Measurements from ENCODE around the gene BACH2.
"Not testable (repeated sequence)": the region's sequence is repeated elsewhere in the genome, so short reads cannot be mapped to it uniquely, and the experiment has no call there.

BACH2 gene

GRCh38 chr6:90127595-90127994 is 169.0 kb downstream of the BACH2 start:
- no peak for DNase-seq (ENCODE audit: low read depth in 2 of 2)

GRCh38 chr6:90126839-90127238 is 169.8 kb downstream of the BACH2 start:
- DNase-seq (ENCODE audit: low read depth in 2 of 2) = no peak

GRCh38 chr6:90126181-90126580 is 170.5 kb downstream of the BACH2 start:
- DNase-seq (ENCODE audit: low read depth in 2 of 2) = no peak

- no peak for DNase-seq (ENCODE audit: low read depth in 2 of 2)
Measured at GRCh38 chr6:90124874-90125510, 171.7 kb downstream of the BACH2 start.

GRCh38 chr6:90123831-90124230 is 172.8 kb downstream of the BACH2 start:
- no peak for DNase-seq (ENCODE audit: low read depth in 2 of 2)

- no peak for DNase-seq (ENCODE audit: low read depth in 2 of 2)
Measured at GRCh38 chr6:90121982-90122381, 174.7 kb downstream of the BACH2 start.

GRCh38 chr6:90120327-90120726 is 176.3 kb downstream of the BACH2 start:
- no peak for DNase-seq (ENCODE audit: low read depth in 2 of 2)

GRCh38 chr6:90119618-90120017 is 177.0 kb downstream of the BACH2 start:
- DNase-seq (ENCODE audit: low read depth in 2 of 2) = no peak

- DNase-seq (ENCODE audit: low read depth in 2 of 2) = no peak
Measured at GRCh38 chr6:90118581-90118980, 178.1 kb downstream of the BACH2 start.

GRCh38 chr6:90118069-90118468 is 178.6 kb downstream of the BACH2 start:
- DNase-seq (ENCODE audit: low read depth in 2 of 2) = no peak

GRCh38 chr6:90116126-90116525 is 180.5 kb downstream of the BACH2 start:
- DNase-seq (ENCODE audit: low read depth in 2 of 2) = not testable (repeated sequence)

GRCh38 chr6:90113389-90113788 is 183.3 kb downstream of the BACH2 start:
- no peak for DNase-seq (ENCODE audit: low read depth in 2 of 2)

- DNase-seq (ENCODE audit: low read depth in 2 of 2) = no peak
Measured at GRCh38 chr6:90111387-90111786, 185.3 kb downstream of the BACH2 start.

GRCh38 chr6:90110971-90111370 is 185.7 kb downstream of the BACH2 start:
- peak in 1 of 2 donors; percentile 3 for DNase-seq (ENCODE audit: low read depth in 2 of 2)

GRCh38 chr6:90109141-90109540 is 187.5 kb downstream of the BACH2 start:
- DNase-seq (ENCODE audit: low read depth in 2 of 2) = no peak

- DNase-seq (ENCODE audit: low read depth in 2 of 2) = no peak
Measured at GRCh38 chr6:90107771-90108282, 188.8 kb downstream of the BACH2 start.

- DNase-seq (ENCODE audit: low read depth in 2 of 2) = no peak
Measured at GRCh38 chr6:90107371-90107770, 189.3 kb downstream of the BACH2 start.

- DNase-seq (ENCODE audit: low read depth in 2 of 2) = no peak
Measured at GRCh38 chr6:90106449-90106848, 190.2 kb downstream of the BACH2 start.

GRCh38 chr6:90105506-90106170 is 191.0 kb downstream of the BACH2 start:
- no peak for DNase-seq (ENCODE audit: low read depth in 2 of 2)

GRCh38 chr6:90103056-90103800 is 193.4 kb downstream of the BACH2 start:
- no peak for DNase-seq (ENCODE audit: low read depth in 2 of 2)

- DNase-seq (ENCODE audit: low read depth in 2 of 2) = no peak
Measured at GRCh38 chr6:90101403-90101802, 195.2 kb downstream of the BACH2 start.

- no peak for DNase-seq (ENCODE audit: low read depth in 2 of 2)
Measured at GRCh38 chr6:90100059-90100665, 196.5 kb downstream of the BACH2 start.

Measured in stimulated activated CD4-positive, alpha-beta T cell treated with anti-CD3 and anti-CD28 coated beads, Interleukin-1b, Interleukin-23, amount 100 ng/mL, for 1 hour (primary cell).